ENCODE results near the gene KLHDC7A. TPM values are rescaled to one million over a fixed set of nuclear protein-coding genes. Genes with fewer than 3 reads are reported as not detected.

Gene KLHDC7A
- total RNA-seq, 2 donors from 2014 or later: not detected

DNA sequence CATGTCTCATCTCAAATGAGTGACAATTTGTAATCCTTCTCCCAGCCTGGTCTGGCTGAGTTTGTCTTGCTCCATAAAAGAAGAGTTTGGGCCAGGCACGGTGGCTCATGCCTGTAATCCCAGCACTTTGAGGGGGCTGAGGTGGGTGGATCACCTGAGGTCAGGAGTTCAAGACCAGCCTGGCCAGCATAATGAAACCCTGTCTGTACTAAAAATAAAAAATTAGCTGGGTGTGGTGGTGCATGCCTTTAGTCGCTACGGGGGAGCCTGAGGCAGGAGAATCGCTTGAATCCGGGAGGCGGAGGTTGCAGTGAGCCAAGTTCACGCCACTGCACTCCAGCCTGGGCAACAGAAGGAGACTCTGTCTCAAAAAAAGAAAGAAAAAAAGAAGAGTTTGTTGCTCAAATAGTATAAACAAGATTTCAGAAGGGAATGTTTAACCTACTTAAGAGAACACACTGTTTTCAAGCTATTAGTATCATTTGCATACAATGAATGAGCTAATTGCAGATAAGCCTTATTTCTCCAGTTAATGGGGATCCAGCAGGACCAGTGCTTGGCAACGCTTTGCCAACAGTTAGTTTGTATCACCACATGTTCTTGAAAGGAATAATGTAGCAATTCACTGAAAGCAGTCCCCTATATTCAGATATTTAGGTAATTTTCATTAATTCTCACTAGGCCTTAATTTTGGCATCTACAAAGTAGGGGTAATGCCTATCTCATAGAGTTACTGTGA lies 15.9 kb downstream of the KLHDC7A start:
- H3K4me1 Mint-ChIP-seq: no peaks in the 10 kb centered on the region
- no peak for DNase-seq
- H3K9me3 ChIP-seq (ENCODE audit: control insufficient read depth, low read length, poor library complexity, severe bottlenecking): no peaks in the 10 kb centered on the region
- no peaks in the 10 kb centered on the region for H3K36me3 Mint-ChIP-seq (ENCODE audit: low read depth)
- H3K4me3 Mint-ChIP-seq: no peak overlapping the region
- no peak for ATAC-seq
- no peak overlapping the region for H3K27ac Mint-ChIP-seq
- peaks cover 45% of the 10 kb centered on the region for H3K27me3 Mint-ChIP-seq

DNA sequence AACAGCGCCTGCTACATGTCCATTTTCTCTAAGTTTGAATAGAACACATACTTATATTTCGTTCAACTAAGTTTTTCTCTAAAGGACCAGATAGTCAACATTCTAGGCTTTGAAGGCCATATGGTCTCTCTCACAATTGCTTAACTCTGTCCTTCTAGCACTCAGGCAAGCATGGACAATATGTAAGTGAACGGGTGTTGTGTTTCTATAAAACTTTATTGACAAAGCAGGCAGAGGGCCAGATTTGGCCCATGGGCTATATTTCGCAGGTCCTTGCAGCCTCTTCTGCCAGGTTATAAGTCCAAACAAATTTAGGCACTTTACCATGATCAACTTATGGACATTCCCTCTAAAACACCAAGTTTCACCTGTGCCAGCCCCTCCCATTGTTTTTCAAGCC lies 21.1 kb downstream of the KLHDC7A start:
- no peak overlapping the region for H3K4me3 Mint-ChIP-seq
- H3K27me3 Mint-ChIP-seq: peaks cover 37% of the 10 kb centered on the region
- no peaks in the 10 kb centered on the region for H3K4me1 Mint-ChIP-seq
- no peak for ATAC-seq
- no peaks in the 10 kb centered on the region for H3K36me3 Mint-ChIP-seq (ENCODE audit: low read depth)
- no peaks in the 10 kb centered on the region for H3K9me3 ChIP-seq (ENCODE audit: control insufficient read depth, low read length, poor library complexity, severe bottlenecking)
- no peak for DNase-seq
- H3K27ac Mint-ChIP-seq: no peak overlapping the region

DNA sequence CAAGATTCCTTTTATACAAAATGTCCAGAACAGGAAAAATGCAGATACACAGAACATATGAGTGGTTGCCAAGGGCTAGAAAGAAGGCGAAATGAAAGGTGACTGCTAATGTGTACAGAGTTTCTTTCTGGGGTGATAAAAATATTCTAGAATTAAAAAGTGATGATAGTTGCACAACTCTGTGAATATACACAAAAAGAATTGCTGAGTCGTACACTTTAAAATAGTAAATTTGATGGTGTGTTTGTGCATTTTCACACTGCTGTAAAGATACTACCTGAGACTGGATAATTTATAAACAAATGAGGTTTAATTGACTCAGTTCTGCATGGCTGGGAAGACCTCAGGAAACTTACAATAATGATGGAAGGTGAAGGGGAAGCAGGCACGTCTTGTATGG lies 23.9 kb downstream of the KLHDC7A start:
- no peaks in the 10 kb centered on the region for H3K9me3 ChIP-seq (ENCODE audit: control insufficient read depth, low read length, poor library complexity, severe bottlenecking)
- Mint-ChIP-seq H3K4me1 (no peaks in the 10 kb centered on the region), H3K4me3 (no peak overlapping the region), H3K36me3 (ENCODE audit: low read depth) (no peaks in the 10 kb centered on the region), H3K27ac (no peak overlapping the region), H3K27me3 (peaks cover 15% of the 10 kb centered on the region)
- no peak for ATAC-seq
- no peak for DNase-seq

DNA sequence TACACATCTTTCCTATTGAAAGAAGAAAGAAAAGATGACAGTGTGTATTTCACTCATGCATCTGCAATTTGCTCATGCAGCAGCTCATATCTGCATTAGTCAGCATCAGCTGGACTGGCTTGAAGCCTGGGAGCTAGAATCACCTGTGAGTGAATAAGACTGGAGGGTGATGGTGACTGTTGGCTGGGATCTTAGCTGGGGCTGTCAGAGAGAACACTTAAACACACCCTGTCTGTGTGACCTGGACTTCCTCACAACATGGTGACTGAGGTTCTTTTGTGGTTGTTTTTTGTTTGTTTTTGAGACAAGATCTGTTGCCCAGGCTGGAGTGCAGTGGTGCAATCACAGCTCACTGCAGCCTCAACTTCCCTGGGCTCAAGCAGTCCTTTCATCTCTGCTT lies 24.9 kb downstream of the KLHDC7A start:
- no peak overlapping the region for H3K27ac Mint-ChIP-seq
- no peak overlapping the region for H3K4me3 Mint-ChIP-seq
- H3K36me3 Mint-ChIP-seq (ENCODE audit: low read depth): no peaks in the 10 kb centered on the region
- ATAC-seq: no peak
- H3K4me1 Mint-ChIP-seq: no peaks in the 10 kb centered on the region
- DNase-seq: no peak
- peaks cover 5% of the 10 kb centered on the region for H3K27me3 Mint-ChIP-seq
- no peaks in the 10 kb centered on the region for H3K9me3 ChIP-seq (ENCODE audit: control insufficient read depth, low read length, poor library complexity, severe bottlenecking)

DNA sequence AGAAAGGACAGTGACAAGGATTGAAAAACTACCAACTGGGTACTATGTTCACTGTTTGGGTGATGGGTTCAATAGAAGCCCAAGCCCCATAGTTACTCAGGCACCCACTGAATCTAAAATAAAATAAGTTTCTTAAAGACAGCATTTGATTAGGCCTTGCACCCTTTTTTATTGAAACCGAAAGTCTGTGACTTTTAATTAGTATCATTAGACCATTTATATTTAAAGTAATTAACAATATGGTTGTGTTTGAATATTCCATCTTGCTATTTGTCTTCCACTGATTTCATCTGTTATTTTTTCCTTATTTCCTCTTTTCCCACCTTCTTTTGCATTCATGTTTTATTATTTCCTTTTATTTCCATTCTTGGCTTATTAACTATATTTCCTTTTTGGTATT lies 27.4 kb downstream of the KLHDC7A start:
- Mint-ChIP-seq H3K27ac (no peak overlapping the region), H3K27me3 (peaks cover 6% of the 10 kb centered on the region), H3K36me3 (ENCODE audit: low read depth) (no peaks in the 10 kb centered on the region), H3K4me1 (no peaks in the 10 kb centered on the region), H3K4me3 (no peak overlapping the region)
- no peak for ATAC-seq
- no peaks in the 10 kb centered on the region for H3K9me3 ChIP-seq (ENCODE audit: control insufficient read depth, low read length, poor library complexity, severe bottlenecking)
- DNase-seq: no peak

DNA sequence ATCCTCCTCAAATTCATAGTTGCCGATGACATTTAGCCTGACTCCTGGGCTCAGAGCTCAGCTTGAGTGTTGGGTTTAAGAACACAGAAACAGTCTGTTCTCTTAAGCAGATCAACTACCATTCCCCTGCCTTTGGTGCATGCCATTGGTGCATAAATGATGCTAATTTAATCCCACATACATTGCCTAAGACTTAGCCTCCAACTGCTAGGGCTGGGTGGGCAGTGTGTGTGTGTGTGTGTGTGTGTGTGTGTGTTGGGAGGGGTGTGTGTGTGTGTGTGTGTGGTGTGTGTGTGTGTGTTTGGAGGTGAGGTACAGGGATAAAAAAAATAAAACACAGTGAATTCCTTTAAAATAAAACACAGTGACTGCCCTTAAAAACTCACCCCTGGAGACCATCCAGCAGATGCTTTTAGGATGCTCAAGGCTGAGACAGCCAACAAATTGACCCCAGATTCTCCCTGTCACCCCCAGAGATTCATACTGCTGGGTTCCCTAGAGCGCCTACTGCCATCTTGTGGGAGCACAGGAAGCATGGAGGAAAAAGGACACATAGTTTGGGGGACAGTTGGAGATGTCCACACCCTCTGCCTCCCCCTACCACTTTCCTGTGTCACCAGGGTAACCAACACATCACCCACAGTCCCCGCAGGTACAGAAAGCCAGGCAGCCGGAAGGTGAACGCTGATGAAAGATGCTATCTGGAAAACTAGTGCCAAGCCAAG lies 30.6 kb downstream of the KLHDC7A start:
- Mint-ChIP-seq H3K4me3 (no peak overlapping the region), H3K27ac (no peak overlapping the region), H3K27me3 (peaks cover 6% of the 10 kb centered on the region), H3K36me3 (ENCODE audit: low read depth) (no peaks in the 10 kb centered on the region), H3K4me1 (no peaks in the 10 kb centered on the region)
- DNase-seq (no peak), ATAC-seq (no peak)
- no peaks in the 10 kb centered on the region for H3K9me3 ChIP-seq (ENCODE audit: control insufficient read depth, low read length, poor library complexity, severe bottlenecking)

DNA sequence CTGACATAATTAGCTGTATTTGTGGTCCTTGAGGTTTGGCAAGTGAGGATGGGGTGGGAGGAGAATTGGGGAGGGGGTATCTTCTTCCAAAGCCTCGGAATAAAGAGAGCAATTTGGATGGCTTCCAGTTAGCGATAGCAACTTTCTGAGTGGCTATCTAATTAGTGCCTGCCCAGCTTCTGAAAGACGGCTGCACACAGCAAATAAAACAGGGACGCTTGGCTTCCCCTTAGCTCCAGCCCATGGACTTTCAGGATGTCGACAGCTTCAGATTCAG lies 31.1 kb downstream of the KLHDC7A start:
- DNase-seq (no peak), ATAC-seq (no peak)
- H3K4me1 Mint-ChIP-seq: no peaks in the 10 kb centered on the region
- no peaks in the 10 kb centered on the region for H3K9me3 ChIP-seq (ENCODE audit: control insufficient read depth, low read length, poor library complexity, severe bottlenecking)
- H3K27ac Mint-ChIP-seq: no peak overlapping the region
- H3K36me3 Mint-ChIP-seq (ENCODE audit: low read depth): no peaks in the 10 kb centered on the region
- H3K4me3 Mint-ChIP-seq: no peak overlapping the region
- H3K27me3 Mint-ChIP-seq: peaks cover 6% of the 10 kb centered on the region

DNA sequence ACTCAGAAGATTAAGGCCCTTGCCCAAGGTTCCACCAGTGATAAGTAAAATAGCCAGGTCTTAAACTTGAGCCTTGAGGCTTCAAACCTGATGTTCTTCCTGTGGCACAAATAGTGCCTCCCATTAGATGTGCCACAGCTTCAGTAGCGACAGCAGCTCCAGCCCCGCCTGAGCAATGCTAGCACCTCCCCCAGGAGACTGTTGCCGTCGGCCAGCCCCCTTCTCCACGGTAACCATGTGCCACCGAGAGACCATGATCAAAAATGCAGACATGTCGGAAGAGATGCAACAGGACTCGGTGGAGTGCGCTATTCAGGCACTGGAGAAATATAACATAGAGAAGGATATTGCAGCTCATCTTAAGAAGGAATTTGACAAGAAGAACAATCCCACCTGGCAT lies 32.2 kb downstream of the KLHDC7A start:
- no peaks in the 10 kb centered on the region for H3K9me3 ChIP-seq (ENCODE audit: control insufficient read depth, low read length, poor library complexity, severe bottlenecking)
- ATAC-seq (no peak), DNase-seq (no peak)
- Mint-ChIP-seq H3K4me1 (no peaks in the 10 kb centered on the region), H3K36me3 (ENCODE audit: low read depth) (no peaks in the 10 kb centered on the region), H3K27me3 (peaks cover 6% of the 10 kb centered on the region), H3K27ac (no peak overlapping the region), H3K4me3 (no peak overlapping the region)

DNA sequence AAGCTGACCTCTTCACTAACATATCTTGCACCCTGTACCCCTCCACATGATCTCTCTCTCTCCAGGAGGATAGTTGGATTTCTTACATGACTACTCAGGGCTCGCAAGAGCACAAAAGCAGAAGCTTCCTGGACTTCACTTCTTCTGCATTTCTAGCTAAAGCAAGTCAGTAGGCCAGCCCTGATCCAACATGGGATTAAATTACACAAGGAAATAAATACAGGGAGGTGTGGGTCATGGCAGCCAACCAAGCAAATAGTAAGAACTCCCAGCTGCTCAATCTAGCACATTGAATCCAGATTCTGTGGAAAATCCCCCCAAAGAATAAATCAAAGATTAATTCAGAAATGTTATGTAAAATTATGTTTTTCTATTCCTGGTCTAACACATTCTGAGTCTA lies 33.3 kb downstream of the KLHDC7A start:
- ATAC-seq: no peak
- no peaks in the 10 kb centered on the region for H3K36me3 Mint-ChIP-seq (ENCODE audit: low read depth)
- H3K4me3 Mint-ChIP-seq: no peak overlapping the region
- peaks cover 6% of the 10 kb centered on the region for H3K27me3 Mint-ChIP-seq
- no peak for DNase-seq
- H3K27ac Mint-ChIP-seq: no peak overlapping the region
- no peaks in the 10 kb centered on the region for H3K9me3 ChIP-seq (ENCODE audit: control insufficient read depth, low read length, poor library complexity, severe bottlenecking)
- no peaks in the 10 kb centered on the region for H3K4me1 Mint-ChIP-seq

DNA sequence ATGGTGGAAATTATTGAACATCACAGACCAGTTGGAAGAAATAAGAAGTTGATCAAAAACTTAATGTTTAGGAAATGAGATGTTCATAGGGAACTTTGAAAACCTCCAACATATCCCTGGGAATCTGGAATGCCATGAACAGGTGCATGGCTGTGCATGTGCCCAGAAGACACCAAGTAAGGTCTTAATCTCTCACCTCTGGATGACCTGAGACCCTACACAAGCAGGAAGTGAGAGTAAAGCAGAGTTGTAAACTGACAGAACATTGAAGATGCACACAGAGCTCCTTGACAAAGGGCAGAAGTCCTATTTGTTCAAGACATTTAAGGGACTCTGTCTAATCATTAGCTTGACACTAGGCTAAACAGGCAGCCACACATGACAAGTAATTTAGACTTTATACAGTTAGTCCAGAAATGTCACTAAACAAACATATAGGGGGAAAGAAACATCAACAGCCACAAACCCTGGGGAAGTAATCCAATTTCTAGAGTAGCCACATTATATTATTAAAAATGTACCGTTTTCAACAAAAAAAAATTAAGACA lies 34.5 kb downstream of the KLHDC7A start:
- H3K9me3 ChIP-seq (ENCODE audit: control insufficient read depth, low read length, poor library complexity, severe bottlenecking): no peaks in the 10 kb centered on the region
- ATAC-seq (no peak), DNase-seq (no peak)
- H3K27me3 Mint-ChIP-seq: peaks cover 12% of the 10 kb centered on the region
- H3K36me3 Mint-ChIP-seq (ENCODE audit: low read depth): no peaks in the 10 kb centered on the region
- no peak overlapping the region for H3K27ac Mint-ChIP-seq
- H3K4me3 Mint-ChIP-seq: no peak overlapping the region
- no peaks in the 10 kb centered on the region for H3K4me1 Mint-ChIP-seq

DNA sequence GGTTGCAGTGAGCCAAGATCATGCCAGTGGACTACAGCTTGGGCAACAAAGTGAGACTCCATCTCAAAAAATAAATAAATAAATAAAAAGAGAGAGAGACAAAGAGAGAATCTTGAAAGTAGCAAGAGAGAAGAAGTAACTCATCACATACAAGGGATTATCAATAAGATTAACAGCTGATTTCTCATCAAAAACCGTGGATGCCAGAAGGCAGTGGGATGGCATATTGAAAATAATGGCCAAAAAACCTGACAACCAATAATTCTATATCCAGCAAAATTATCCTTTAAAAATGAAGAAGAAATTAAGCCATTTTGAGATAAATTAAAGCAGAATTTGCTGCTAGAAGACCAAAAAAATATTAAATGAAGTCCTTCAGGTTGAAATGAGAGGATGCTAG lies 35.7 kb downstream of the KLHDC7A start:
- H3K36me3 Mint-ChIP-seq (ENCODE audit: low read depth): no peaks in the 10 kb centered on the region
- no peaks in the 10 kb centered on the region for H3K4me1 Mint-ChIP-seq
- no peak overlapping the region for H3K27ac Mint-ChIP-seq
- no peaks in the 10 kb centered on the region for H3K9me3 ChIP-seq (ENCODE audit: control insufficient read depth, low read length, poor library complexity, severe bottlenecking)
- ATAC-seq: no peak
- H3K4me3 Mint-ChIP-seq: no peak overlapping the region
- DNase-seq: no peak
- peaks cover 18% of the 10 kb centered on the region for H3K27me3 Mint-ChIP-seq

DNA sequence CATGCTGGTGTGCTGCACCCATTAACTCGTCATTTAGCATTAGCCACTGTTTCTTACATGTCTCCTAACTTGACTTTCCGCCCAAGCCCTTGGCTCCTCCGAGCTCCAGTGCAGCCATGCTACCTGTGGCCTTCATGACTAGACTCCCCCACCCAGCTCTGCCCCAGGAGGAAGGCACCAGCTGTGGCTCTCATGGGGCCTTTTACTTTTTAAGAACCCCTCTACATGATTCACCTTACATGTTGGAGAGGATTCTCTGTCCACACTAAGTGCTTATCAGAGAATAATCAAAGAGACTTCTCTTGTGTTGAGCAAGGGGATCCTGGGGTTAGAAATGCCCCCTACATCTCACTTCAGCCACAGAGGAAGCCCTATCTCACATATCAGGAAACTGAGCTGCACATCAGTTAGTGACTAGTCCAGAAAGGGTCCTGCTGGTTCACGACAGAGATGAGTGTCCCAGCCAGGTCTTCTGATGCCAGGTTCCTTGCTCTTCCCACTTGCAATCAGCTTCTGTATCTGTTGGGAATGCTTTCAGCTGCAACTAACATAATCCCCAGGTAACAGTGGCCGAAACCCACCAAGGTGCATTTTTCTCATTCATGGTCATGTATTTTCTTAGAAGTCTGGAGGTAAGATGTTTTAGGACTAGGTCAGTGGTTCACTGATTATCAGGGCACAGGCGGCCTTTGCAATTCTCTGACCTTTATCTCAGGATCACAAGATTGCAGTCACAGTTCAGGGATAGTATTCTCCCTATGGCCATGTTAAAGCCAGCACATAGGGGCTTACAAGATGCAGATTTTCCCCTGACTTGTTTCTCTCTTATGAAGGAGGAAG lies 45.9 kb downstream of the KLHDC7A start:
- H3K4me1 Mint-ChIP-seq: no peaks in the 10 kb centered on the region
- no peak for ATAC-seq

DNA sequence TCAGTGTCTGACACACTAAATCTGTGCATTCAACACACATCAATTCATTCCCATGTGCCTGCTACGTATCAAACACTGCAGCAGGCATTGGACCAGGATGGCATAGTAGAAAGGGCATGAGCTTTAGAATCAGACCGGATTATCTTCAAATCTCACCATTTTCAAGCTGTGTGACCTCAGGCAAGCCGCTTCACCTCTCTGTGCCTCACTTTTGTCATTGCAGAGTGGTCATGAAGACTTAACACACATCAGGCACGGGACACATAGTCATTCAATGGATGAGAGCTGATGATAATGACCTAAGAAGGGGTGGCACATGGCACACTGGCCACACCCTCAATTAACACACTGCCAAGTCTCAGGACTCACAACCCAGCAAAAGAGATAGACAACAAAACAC lies 46.8 kb downstream of the KLHDC7A start:
- Mint-ChIP-seq H3K4me3 (no peak overlapping the region), H3K36me3 (ENCODE audit: low read depth) (peaks cover 5% of the 10 kb centered on the region), H3K27me3 (peaks cover 47% of the 10 kb centered on the region), H3K27ac (no peak overlapping the region), H3K4me1 (no peaks in the 10 kb centered on the region)
- DNase-seq: no peak
- no peak for ATAC-seq
- H3K9me3 ChIP-seq (ENCODE audit: control insufficient read depth, low read length, poor library complexity, severe bottlenecking): no peaks in the 10 kb centered on the region

More for the DNA sequence above, 45.9 kb downstream of the KLHDC7A start:
- DNase-seq: no peak
- Mint-ChIP-seq H3K27ac (no peak overlapping the region), H3K36me3 (ENCODE audit: low read depth) (peaks cover 5% of the 10 kb centered on the region), H3K27me3 (peaks cover 42% of the 10 kb centered on the region), H3K4me3 (no peak overlapping the region)
- no peaks in the 10 kb centered on the region for H3K9me3 ChIP-seq (ENCODE audit: control insufficient read depth, low read length, poor library complexity, severe bottlenecking)
